ENCODE data around the gene HOXB7. TPM values are rescaled to one million over a fixed set of nuclear protein-coding genes. Genes with fewer than 3 reads are reported as not detected.

Gene HOXB7
- total RNA-seq, 2 donors from 2014 or later, result 0.52 TPM; not detected in 1

- Histone ChIP-seq H3K4me3 (no peak overlapping the region), H3K4me1 (peaks cover 35% of the 10 kb centered on the region), H3K9me3 (no peaks in the 10 kb centered on the region), H3K27ac (no peak overlapping the region), H3K27me3 (peaks cover 5 to 71% of the 10 kb centered on the region in 2 donors), H3K36me3 (replicated peaks in 1 of 2; ENCODE audit: insufficient read depth in 1 of 2, low read depth in 2 of 2) (no peaks in the 10 kb centered on the region)
- intact Hi-C loops (cut with DNase I), result no loop called here
- no peak for TF ChIP-seq POLR2A (IDR thresholded peaks at IDR 0.05)
- TF ChIP-seq CTCF (IDR thresholded peaks at IDR 0.05), result no peak
- 25 to 28% methylated on average over 25 of the region's 25 CpGs for WGBS, 2 donors
- DNase-seq, result no peak
- ATAC-seq, result no peak
Observed at GRCh38 chr17:48595278-48595999, 15.4 kb downstream of the HOXB7 start.

GRCh38 chr17:48594538-48595277 is 16.1 kb downstream of the HOXB7 start:
- Histone ChIP-seq H3K4me3 (no peak overlapping the region), H3K27ac (peak overlapping the region in 1 of 4 donors; percentile 18), H3K36me3 (replicated peaks in 1 of 2; ENCODE audit: insufficient read depth in 1 of 2, low read depth in 2 of 2) (no peaks in the 10 kb centered on the region), H3K9me3 (no peaks in the 10 kb centered on the region), H3K4me1 (peaks cover 35% of the 10 kb centered on the region), H3K27me3 (peaks cover 5 to 67% of the 10 kb centered on the region in 2 donors)
- intact Hi-C loops (cut with DNase I), result no loop called here
- DNase-seq (no peak), ATAC-seq (no peak)
- TF ChIP-seq CTCF (IDR thresholded peaks at IDR 0.05) (no peak), POLR2A (IDR thresholded peaks at IDR 0.05) (no peak)
- WGBS, 2 donors, result 31 to 38% methylated on average over 14 to 25 of the region's 25 CpGs

GRCh38 chr17:48593840-48594537 is 16.8 kb downstream of the HOXB7 start:
- Histone ChIP-seq H3K27me3 (peaks cover 5 to 60% of the 10 kb centered on the region in 2 donors), H3K36me3 (replicated peaks in 1 of 2; ENCODE audit: insufficient read depth in 1 of 2, low read depth in 2 of 2) (no peaks in the 10 kb centered on the region), H3K4me3 (no peak overlapping the region), H3K27ac (peak overlapping the region in 1 of 4 donors; percentile 18), H3K9me3 (no peaks in the 10 kb centered on the region), H3K4me1 (peaks cover 35% of the 10 kb centered on the region)
- peak in 1 of 3 donors; percentile 1 for TF ChIP-seq POLR2A (IDR thresholded peaks at IDR 0.05)
- peak; percentile 64 to 87 (median 78) for TF ChIP-seq CTCF (IDR thresholded peaks at IDR 0.05)
- DNase-seq (peak; percentile 59 to 78 (median 72)), ATAC-seq (peak; percentile 66)
- intact Hi-C loops (cut with DNase I), result no loop called here
- 9 to 10% methylated on average over 37 of the region's 37 CpGs for WGBS, 2 donors

- H3K27me3 ChIP-seq, result peaks cover 5 to 53% of the 10 kb centered on the region in 2 donors
- no peaks in the 10 kb centered on the region for H3K9me3 ChIP-seq
- H3K27ac ChIP-seq, result peak within 1 kb of the TSS in 3 of 4 donors; percentile 9 to 37 (median 37)
- H3K4me3 ChIP-seq, result no peak within 1 kb of the TSS
- no peaks in the 10 kb centered on the region for H3K36me3 ChIP-seq (replicated peaks in 1 of 2; ENCODE audit: insufficient read depth in 1 of 2, low read depth in 2 of 2)
- no peak for ATAC-seq
- WGBS, 2 donors, result 4 to 7% methylated on average over 15 to 49 of the region's 50 CpGs
- TF ChIP-seq POLR2A (IDR thresholded peaks at IDR 0.05) (no peak), CTCF (IDR thresholded peaks at IDR 0.05) (no peak)
- H3K4me1 ChIP-seq, result peaks cover 33% of the 10 kb centered on the region
- intact Hi-C loops (cut with DNase I), result no loop called here
- DNase-seq, result no peak
Observed at GRCh38 chr17:48593126-48593829, 17.5 kb downstream of the HOXB7 start, which contains the start of gene HOXB5. Gene HOXB5 (minus strand): TSS chr17:48593779. CDS start chr17:48593682, 97 bp downstream.
